ENCODE measurements around the gene CYP4V2. TPM values are rescaled to one million over a fixed set of nuclear protein-coding genes. Genes with fewer than 3 reads are reported as not detected.

CYP4V2 gene
- 6.0 and 6.2 TPM in 2 replicates for total RNA-seq
- long read RNA-seq = 0 reads

- no peaks in the 10 kb centered on the region for H3K9me3 Mint-ChIP-seq (ENCODE audit: low read depth)
- TF ChIP-seq CTCF (IDR thresholded peaks at IDR 0.05; ENCODE audit: unreplicated experiment) = peak; percentile 56
- no peaks in the 10 kb centered on the region for H3K27me3 Mint-ChIP-seq
- peak; percentile 60 for DNase-seq (ENCODE audit: low spot score, unreplicated experiment)
- no peaks in the 10 kb centered on the region for H3K36me3 Mint-ChIP-seq (ENCODE audit: insufficient read depth)
- peak within 1 kb of the TSS; percentile 89 for H3K4me3 Mint-ChIP-seq (ENCODE audit: low read depth)
- H3K4me1 Mint-ChIP-seq (ENCODE audit: low read depth) = peaks cover 18% of the 10 kb centered on the region
- peak within 1 kb of the TSS; percentile 93 for H3K27ac Mint-ChIP-seq
These were observed at the start of gene CYP4V2 for GRCh38 chr4:186191200-186192065. Gene CYP4V2 (plus strand): TSS chr4:186191567. CDS start chr4:186191824, 257 bp downstream.

GRCh38 chr4:186144198-186144945 lies 47.0 kb upstream of the CYP4V2 start:
- H3K4me1 Mint-ChIP-seq (ENCODE audit: low read depth) = peaks cover 13% of the 10 kb centered on the region
- peak overlapping the region; percentile 84 for H3K4me3 Mint-ChIP-seq (ENCODE audit: low read depth)
- peak; percentile 43 for TF ChIP-seq CTCF (IDR thresholded peaks at IDR 0.05; ENCODE audit: unreplicated experiment)
- peaks cover 36% of the 10 kb centered on the region for H3K27me3 Mint-ChIP-seq
- H3K27ac Mint-ChIP-seq = peak overlapping the region; percentile 92
- no peaks in the 10 kb centered on the region for H3K9me3 Mint-ChIP-seq (ENCODE audit: low read depth)
- DNase-seq (ENCODE audit: low spot score, unreplicated experiment) = peak; percentile 54
- H3K36me3 Mint-ChIP-seq (ENCODE audit: insufficient read depth) = no peaks in the 10 kb centered on the region

GRCh38 chr4:186144946-186145569 lies 46.3 kb upstream of the CYP4V2 start:
- Mint-ChIP-seq H3K36me3 (ENCODE audit: insufficient read depth) (no peaks in the 10 kb centered on the region), H3K27me3 (peaks cover 36% of the 10 kb centered on the region), H3K9me3 (ENCODE audit: low read depth) (no peaks in the 10 kb centered on the region), H3K4me3 (ENCODE audit: low read depth) (peak overlapping the region; percentile 81), H3K27ac (peak overlapping the region; percentile 64), H3K4me1 (ENCODE audit: low read depth) (peaks cover 13% of the 10 kb centered on the region)
- no peak for TF ChIP-seq CTCF (IDR thresholded peaks at IDR 0.05; ENCODE audit: unreplicated experiment)
- DNase-seq (ENCODE audit: low spot score, unreplicated experiment) = peak; percentile 46

- no peaks in the 10 kb centered on the region for H3K9me3 Mint-ChIP-seq (ENCODE audit: low read depth)
- H3K27me3 Mint-ChIP-seq = peaks cover 34% of the 10 kb centered on the region
- peaks cover 2% of the 10 kb centered on the region for H3K36me3 Mint-ChIP-seq (ENCODE audit: insufficient read depth)
- no peak for DNase-seq (ENCODE audit: low spot score, unreplicated experiment)
- H3K27ac Mint-ChIP-seq = no peak overlapping the region
- no peak for TF ChIP-seq CTCF (IDR thresholded peaks at IDR 0.05; ENCODE audit: unreplicated experiment)
- peaks cover 16% of the 10 kb centered on the region for H3K4me1 Mint-ChIP-seq (ENCODE audit: low read depth)
- no peak overlapping the region for H3K4me3 Mint-ChIP-seq (ENCODE audit: low read depth)
These were observed 44.9 kb upstream of the CYP4V2 start for GRCh38 chr4:186146458-186146857.
